Psoas muscle (tissue), 8 donors: ENCODE data around the gene GLRA1. TPM values are rescaled to one million over a fixed set of nuclear protein-coding genes. Genes with fewer than 3 reads are reported as not detected.

Experiments used
- ATAC-seq, 4 donors: fragments of 200-7000 bp; cut with Tn5 transposase; one replicate each; pipeline ENCODE4 v1.9.1; 2020; ENCODE audit warnings: moderate library complexity in 3 of 4, mild to moderate bottlenecking in 2 of 4
- DNase-seq, 2 donors: peaks; one replicate each; pipeline ENCODE4 v3.0.0-alpha.2; 2020
- H3K27ac ChIP-seq: fragments of 200-600 bp; one replicate; pipeline ENCODE4 v1.8.0; 2022
- H3K27me3 ChIP-seq, 3 donors: fragments of 200-600 bp in 1 of 3; one replicate each; pipeline versions ENCODE4 v1.6.1 to v1.8.0; 2013 to 2022; ENCODE audit warnings: low read length in 2 of 3, mild to moderate bottlenecking in 2 of 3, moderate library complexity in 1 of 3; ENCODE audit not compliant: insufficient read depth in 3 of 3
- H3K36me3 ChIP-seq, 2 donors: fragments of 200-600 bp in 1 of 2; one replicate each; pipeline versions ENCODE4 v1.6.1 to v1.8.0; 2013 to 2022; ENCODE audit warnings: low read depth in 1 of 2, mild to moderate bottlenecking in 1 of 2, moderate library complexity in 1 of 2; ENCODE audit not compliant: insufficient read depth in 1 of 2
- H3K4me1 ChIP-seq: fragments of 200-600 bp; one replicate; pipeline ENCODE4 v1.8.0; 2022
- H3K4me3 ChIP-seq: fragments of 200-600 bp; one replicate; pipeline ENCODE4 v1.8.0; 2022; ENCODE audit warnings: mild to moderate bottlenecking
- H3K9me3 ChIP-seq: fragments of 200-600 bp; one replicate; pipeline ENCODE4 v1.8.0; 2022
- WGBS, 3 donors: extraction: QIAGEN DNeasy Blood & Tissue Kit; methylation state at CpG; one replicate each; pipeline versions ENCODE4 v1.1.6 to v1.1.7; 2013; 5-methylcytosine and 5-hydroxymethylcytosine counted together
- intact Hi-C, 2 donors: fragments of 100-400 bp; cut with DNase I; formaldehyde crosslinking; loops; one replicate each; pipeline versions ENCODE4 v1.11.0 to v1.14.2; 2022
- polyA plus RNA-seq, 3 donors: library from polyadenylated mRNA; stranded (reverse); fragments of 200-250 nt; gene quantifications; one replicate each; pipeline ENCODE4 v1.2.3, GENCODE V29; 2013
- total RNA-seq, 4 donors: library from RNA; stranded (reverse); fragmentation: NEBNext Ultra II Directional in 2 of 4; extraction: Animal tissue kit (Norgen Biotek cat#: 25700) in 2 of 4; gene quantifications; one replicate each; pipeline versions ENCODE4 v1.2.1 to v1.2.4, GENCODE V29; 2021 to 2023
- TF ChIP-seq, protein P1 (sequence below): fragments of 200-600 bp; IDR thresholded peaks from one replicate; pipeline ENCODE4 v1.8.0; 2022; ENCODE audit warnings: antibody characterized with exemption
- donor health status: healthy with polysubstance abuse.
- donor health status: DM: no; HTN: no; CAD: no; lungs with moderate emphysema.
- donor health status: Bipolar disorder and iron deficiency.
- donor health status: healthy.
- donor health status: DM: yes; HTN: yes; CAD: no.
- donor health status: DM: no; HTN: no; CAD: no.
- donor health status: DM: no; HTN: no; CAD: no.
- donor health status: DM: yes; HTN: yes; CAD: no.

The GLRA1 gene
- total and polyA plus RNA-seq, 7 donors, result not detected

DNA sequence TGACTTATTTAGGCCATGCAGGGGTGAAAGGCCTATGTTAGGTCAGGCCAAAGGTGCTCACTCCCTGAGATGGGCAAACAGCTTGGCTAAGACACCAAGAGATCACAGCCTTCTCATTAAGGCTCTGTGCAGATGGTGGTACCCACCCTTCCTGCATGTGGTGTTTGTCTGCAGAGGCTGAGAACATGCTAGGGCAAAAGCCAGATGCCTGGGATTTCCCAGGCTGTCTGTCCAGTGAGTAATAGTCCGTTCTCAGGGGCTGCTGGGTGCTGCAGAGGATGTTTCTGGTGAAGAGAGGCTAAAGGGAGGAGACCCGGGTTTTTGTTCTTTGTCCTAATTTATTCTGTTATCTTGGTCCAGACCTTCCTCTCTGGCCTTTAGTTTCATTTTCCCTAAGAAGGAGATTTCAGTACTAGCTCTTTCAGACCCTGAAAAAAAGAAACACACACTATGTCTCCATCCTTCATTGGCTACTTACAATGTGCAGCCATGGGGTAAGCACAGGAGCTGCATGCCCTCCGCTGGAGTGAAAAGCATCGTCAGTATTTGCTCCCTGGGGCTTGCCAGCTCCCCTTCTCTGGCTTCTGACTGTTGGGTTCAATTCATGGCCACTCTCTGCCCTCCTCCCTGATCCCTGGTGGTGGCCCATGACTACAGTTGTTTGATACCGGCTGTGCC, 23.4 kb upstream of the GLRA1 start:
- DNase-seq (no peak), ATAC-seq (no peak)
- no peaks in the 10 kb centered on the region for H3K9me3 ChIP-seq
- intact Hi-C loops, result no loop called here
- TF ChIP-seq, protein P1, sequence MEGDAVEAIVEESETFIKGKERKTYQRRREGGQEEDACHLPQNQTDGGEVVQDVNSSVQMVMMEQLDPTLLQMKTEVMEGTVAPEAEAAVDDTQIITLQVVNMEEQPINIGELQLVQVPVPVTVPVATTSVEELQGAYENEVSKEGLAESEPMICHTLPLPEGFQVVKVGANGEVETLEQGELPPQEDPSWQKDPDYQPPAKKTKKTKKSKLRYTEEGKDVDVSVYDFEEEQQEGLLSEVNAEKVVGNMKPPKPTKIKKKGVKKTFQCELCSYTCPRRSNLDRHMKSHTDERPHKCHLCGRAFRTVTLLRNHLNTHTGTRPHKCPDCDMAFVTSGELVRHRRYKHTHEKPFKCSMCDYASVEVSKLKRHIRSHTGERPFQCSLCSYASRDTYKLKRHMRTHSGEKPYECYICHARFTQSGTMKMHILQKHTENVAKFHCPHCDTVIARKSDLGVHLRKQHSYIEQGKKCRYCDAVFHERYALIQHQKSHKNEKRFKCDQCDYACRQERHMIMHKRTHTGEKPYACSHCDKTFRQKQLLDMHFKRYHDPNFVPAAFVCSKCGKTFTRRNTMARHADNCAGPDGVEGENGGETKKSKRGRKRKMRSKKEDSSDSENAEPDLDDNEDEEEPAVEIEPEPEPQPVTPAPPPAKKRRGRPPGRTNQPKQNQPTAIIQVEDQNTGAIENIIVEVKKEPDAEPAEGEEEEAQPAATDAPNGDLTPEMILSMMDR, result no peak
- H3K36me3 ChIP-seq, result no peaks in the 10 kb centered on the region
- H3K27ac ChIP-seq, result no peak overlapping the region
- 67 to 69% (median 67%) methylated on average over 5 of the region's 5 CpGs for WGBS, 3 donors
- no peaks in the 10 kb centered on the region for H3K27me3 ChIP-seq
- no peak overlapping the region for H3K4me3 ChIP-seq
- H3K4me1 ChIP-seq, result no peaks in the 10 kb centered on the region

DNA sequence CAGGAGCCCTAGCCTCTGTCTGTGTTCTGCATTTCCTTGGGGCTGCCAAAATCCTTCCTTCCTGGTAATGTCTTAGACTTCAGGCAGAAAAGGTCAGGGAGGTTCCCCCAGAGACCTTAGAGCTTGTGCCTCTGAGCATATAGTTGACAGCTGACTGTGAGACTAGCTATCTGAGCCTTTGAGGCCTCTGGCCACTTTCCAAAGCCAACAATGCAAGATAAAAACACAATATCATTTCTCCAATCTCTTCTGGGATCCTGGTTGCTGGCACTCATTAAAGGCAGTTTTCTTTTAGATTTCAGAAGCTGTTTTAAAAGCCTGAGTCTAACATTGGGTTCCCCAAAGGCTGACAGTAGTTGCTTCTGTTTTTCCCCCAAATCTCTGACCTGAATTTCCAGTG, 13.2 kb upstream of the GLRA1 start:
- no peak overlapping the region for H3K27ac ChIP-seq
- TF ChIP-seq, protein P1, result no peak
- no peak overlapping the region for H3K4me3 ChIP-seq
- no peaks in the 10 kb centered on the region for H3K36me3 ChIP-seq
- ATAC-seq (no peak), DNase-seq (no peak)
- intact Hi-C loops, result no loop called here
- H3K4me1 ChIP-seq, result no peaks in the 10 kb centered on the region
- peaks cover under 1% of the 10 kb centered on the region for H3K9me3 ChIP-seq
- no peaks in the 10 kb centered on the region for H3K27me3 ChIP-seq

DNA sequence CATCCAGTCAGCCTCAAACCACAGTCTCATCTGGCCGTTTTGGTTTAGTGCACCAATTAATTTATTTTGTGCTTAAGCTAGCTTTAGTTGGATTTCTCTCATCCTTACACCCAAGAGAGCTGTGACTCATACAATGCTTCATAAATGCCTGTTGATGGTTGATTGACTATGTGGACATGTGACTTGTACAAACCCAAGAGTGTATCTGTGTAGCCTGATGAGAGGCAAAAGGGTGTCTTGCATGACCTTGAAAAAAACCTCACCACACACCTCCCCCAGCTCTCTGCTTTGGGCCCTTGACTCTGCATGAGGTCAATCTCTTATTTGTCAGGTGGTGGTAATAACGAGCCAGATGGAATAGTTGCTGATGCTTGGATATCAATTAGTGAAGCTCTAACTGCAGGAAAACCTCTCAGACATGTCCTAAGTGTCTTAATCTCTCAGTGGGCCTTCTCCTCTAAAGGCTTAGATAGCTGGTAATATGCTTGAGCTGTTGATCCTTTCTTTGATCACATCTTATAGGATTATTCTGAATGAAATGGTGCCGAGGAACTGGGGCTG, 10.6 kb upstream of the GLRA1 start:
- Histone ChIP-seq H3K4me3 (no peak overlapping the region), H3K9me3 (peaks cover 18% of the 10 kb centered on the region), H3K36me3 (no peaks in the 10 kb centered on the region), H3K27ac (no peak overlapping the region), H3K27me3 (no peaks in the 10 kb centered on the region), H3K4me1 (no peaks in the 10 kb centered on the region)
- whole genome bisulfite sequencing, 3 donors, result 49 to 56% (median 55%) methylated on average over 3 of the region's 3 CpGs
- TF ChIP-seq, protein P1, result no peak
- intact Hi-C loops, result no loop called here
- no peak for ATAC-seq
- no peak for DNase-seq

DNA sequence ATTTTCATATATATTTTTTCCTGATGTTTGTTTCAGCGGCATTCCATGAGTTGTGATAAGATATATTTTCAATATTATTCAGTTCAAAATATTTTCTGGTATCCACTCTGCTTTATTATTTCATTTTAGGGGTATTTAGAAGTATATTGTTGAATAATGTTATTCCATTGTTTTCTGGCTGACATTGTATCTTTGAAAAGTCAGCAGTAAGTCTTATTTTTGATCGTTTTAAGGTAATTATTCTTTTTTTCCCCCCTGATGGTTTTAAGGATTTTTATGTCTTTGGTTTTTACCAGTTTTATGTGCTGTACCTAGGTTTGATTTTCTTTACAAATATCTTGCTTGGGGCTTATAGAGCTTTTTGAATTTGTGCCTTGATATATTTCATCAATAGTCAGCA, 6.6 kb upstream of the GLRA1 start:
- no peak for ATAC-seq
- Histone ChIP-seq H3K9me3 (peaks cover 22% of the 10 kb centered on the region), H3K4me1 (no peaks in the 10 kb centered on the region), H3K27ac (no peak overlapping the region), H3K27me3 (peaks cover 0 to 2% (median 0%) of the 10 kb centered on the region in 3 donors), H3K36me3 (no peaks in the 10 kb centered on the region), H3K4me3 (no peak overlapping the region)
- TF ChIP-seq, protein P1, result no peak
- 65 to 79% (median 72%) methylated on average over 2 of the region's 2 CpGs for WGBS, 3 donors
- DNase-seq, result no peak
- intact Hi-C loops, result no loop called here

DNA sequence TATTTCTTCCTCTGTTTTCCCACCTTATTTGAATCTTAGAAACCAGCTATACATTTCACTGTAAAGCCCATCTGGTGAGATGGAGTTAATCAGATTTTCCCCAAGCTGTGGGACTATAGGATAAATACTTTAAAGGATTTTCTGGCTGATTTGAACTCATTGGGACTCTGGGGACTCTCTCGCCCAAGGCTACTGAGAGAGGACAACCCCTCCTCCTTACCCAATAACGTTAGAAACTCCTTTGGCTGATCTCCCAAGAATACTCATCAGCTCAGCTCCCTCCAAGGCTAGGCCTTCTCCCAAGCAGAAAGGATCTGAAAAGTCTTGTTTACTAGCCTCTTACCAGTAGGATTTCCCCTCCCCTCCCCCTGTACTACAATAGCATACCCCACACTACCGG, 1.5 kb upstream of the GLRA1 start:
- Histone ChIP-seq H3K27ac (no peak overlapping the region), H3K36me3 (no peaks in the 10 kb centered on the region), H3K9me3 (peaks cover 11% of the 10 kb centered on the region), H3K4me3 (no peak overlapping the region), H3K27me3 (peaks cover 0 to 11% (median 0%) of the 10 kb centered on the region in 3 donors), H3K4me1 (no peaks in the 10 kb centered on the region)
- no peak for DNase-seq
- TF ChIP-seq, protein P1, result no peak
- WGBS, 3 donors, result 35 to 51% (median 37%) methylated on average over 3 of the region's 3 CpGs
- no peak for ATAC-seq
- intact Hi-C loops, result no loop called here
